ENCODE results near the gene COMMD6. TPM values are rescaled to one million over a fixed set of nuclear protein-coding genes. Genes with fewer than 3 reads are reported as not detected.

The COMMD6 gene
- total RNA-seq, 1 experiment from 2014 or later, result 118 TPM

- Histone ChIP-seq H3K79me2 (ENCODE audit: low read depth) (peaks cover 70% of the 10 kb centered on the region), H3K27ac (no peak overlapping the region), H3K9me2 (ENCODE audit: insufficient read depth) (no peaks in the 10 kb centered on the region), H3K9me3 (ENCODE audit: insufficient read depth, low read depth) (no peaks in the 10 kb centered on the region), H2AFZ (no peak overlapping the region), H3K4me3 (no peak overlapping the region), H3K36me3 (ENCODE audit: low read depth) (peaks cover 30% of the 10 kb centered on the region), H3K27me3 (ENCODE audit: insufficient read depth, low read depth) (no peaks in the 10 kb centered on the region), H3K4me1 (replicated peaks; ENCODE audit: insufficient read depth) (peaks cover 21% of the 10 kb centered on the region), H4K20me1 (ENCODE audit: insufficient read depth) (no peaks in the 10 kb centered on the region; the same call in 1 of the 2 replicates), H3K4me2 (no peak overlapping the region), H3F3A (ENCODE audit: insufficient read depth, low read depth) (no peaks in the 10 kb centered on the region)
- POLR2A ChIA-PET (ENCODE audit: unreplicated experiment), result no interaction called here
- CTCF ChIA-PET, result no interaction called here
- BruUV-seq (replicated peaks), result no TSS peak
- TF ChIP-seq EZH2 (IDR thresholded peaks at IDR 0.05; ENCODE audit: low read depth), result no peak
- TF ChIP-seq CTCF (conservative IDR thresholded peaks at IDR 0.05), result no peak
- intact Hi-C loops (cut with micrococcal nuclease; ENCODE audit: unreplicated experiment), result no loop called here
- no peak for DNase-seq
Measured at GRCh38 chr13:75555836-75556235, 18.2 kb upstream of the COMMD6 start.

GRCh38 chr13:75554981-75555380 lies 17.3 kb upstream of the COMMD6 start:
- H3K79me2 ChIP-seq (ENCODE audit: low read depth), result peaks cover 76% of the 10 kb centered on the region
- intact Hi-C loops (cut with micrococcal nuclease; ENCODE audit: unreplicated experiment), result no loop called here

GRCh38 chr13:75554464-75554863 lies 16.8 kb upstream of the COMMD6 start:
- H2AFZ ChIP-seq, result no peak overlapping the region
- no peak for DNase-seq
- CTCF ChIA-PET, result interaction anchor here (0.6 kb wide), 1 partner anchor 80 kb away, joined by 3 read pairs; no protein-coding TSS in a partner anchor
- no peak overlapping the region for H3K4me2 ChIP-seq
- H3K9me2 ChIP-seq (ENCODE audit: insufficient read depth), result no peaks in the 10 kb centered on the region
- TF ChIP-seq EZH2 (IDR thresholded peaks at IDR 0.05; ENCODE audit: low read depth) (no peak), CTCF (conservative IDR thresholded peaks at IDR 0.05) (no peak)
- H3K27me3 ChIP-seq (ENCODE audit: insufficient read depth, low read depth), result no peaks in the 10 kb centered on the region
- no peaks in the 10 kb centered on the region for H3K9me3 ChIP-seq (ENCODE audit: insufficient read depth, low read depth)
- peaks cover 76% of the 10 kb centered on the region for H3K79me2 ChIP-seq (ENCODE audit: low read depth)
- H3K27ac ChIP-seq, result no peak overlapping the region
- no peaks in the 10 kb centered on the region for H3F3A ChIP-seq (ENCODE audit: insufficient read depth, low read depth)
- intact Hi-C loops (cut with micrococcal nuclease; ENCODE audit: unreplicated experiment), result no loop called here
- H3K4me3 ChIP-seq, result no peak overlapping the region
- no TSS peak for BruUV-seq (replicated peaks)
- H3K4me1 ChIP-seq (replicated peaks; ENCODE audit: insufficient read depth), result peaks cover 23% of the 10 kb centered on the region
- H3K36me3 ChIP-seq (ENCODE audit: low read depth), result peaks cover 30% of the 10 kb centered on the region
- POLR2A ChIA-PET (ENCODE audit: unreplicated experiment), result no interaction called here
- H4K20me1 ChIP-seq (ENCODE audit: insufficient read depth), result no peaks in the 10 kb centered on the region; the same call in 1 of the 2 replicates

More at GRCh38 chr13:75554981-75555380, 17.3 kb upstream of the COMMD6 start:
- Histone ChIP-seq H3K4me3 (no peak overlapping the region), H3K27ac (no peak overlapping the region), H3K4me1 (replicated peaks; ENCODE audit: insufficient read depth) (peaks cover 25% of the 10 kb centered on the region), H3K9me3 (ENCODE audit: insufficient read depth, low read depth) (no peaks in the 10 kb centered on the region), H3F3A (ENCODE audit: insufficient read depth, low read depth) (no peaks in the 10 kb centered on the region), H4K20me1 (ENCODE audit: insufficient read depth) (no peaks in the 10 kb centered on the region; the same call in 1 of the 2 replicates), H3K27me3 (ENCODE audit: insufficient read depth, low read depth) (no peaks in the 10 kb centered on the region), H2AFZ (no peak overlapping the region), H3K4me2 (no peak overlapping the region), H3K9me2 (ENCODE audit: insufficient read depth) (no peaks in the 10 kb centered on the region), H3K36me3 (ENCODE audit: low read depth) (peaks cover 30% of the 10 kb centered on the region)
- TF ChIP-seq EZH2 (IDR thresholded peaks at IDR 0.05; ENCODE audit: low read depth), result no peak
- TF ChIP-seq CTCF (conservative IDR thresholded peaks at IDR 0.05), result no peak
- no TSS peak for BruUV-seq (replicated peaks)
- CTCF ChIA-PET, result interaction anchor here (0.6 kb wide), 1 partner anchor 81 kb away, joined by 3 read pairs; no protein-coding TSS in a partner anchor
- no peak for DNase-seq
- POLR2A ChIA-PET (ENCODE audit: unreplicated experiment), result no interaction called here

Measured in PC-9 (cell line).